T-cell (primary cell): ENCODE data around the gene USP3. TPM values are rescaled to one million over a fixed set of nuclear protein-coding genes. Genes with fewer than 3 reads are reported as not detected.
A peak's percentile ranks its signal among the peaks of the same experiment; 100 is the strongest.

Experiments used
- ATAC-seq, 4 experiments: fragments of 200-7000 bp in 3 of 4; fragments of 150-1000 bp in 1 of 4; cut with Tn5 transposase; replicated peaks in 1 of 4; 1 replicate in 3 of 4; 2 replicates in 1 of 4; pipeline ENCODE4 v1.10.0; 2021; ENCODE audit warnings: moderate library complexity in 3 of 4, mild to moderate bottlenecking in 2 of 4, moderate number of reproducible peaks in 1 of 4
- CTCF ChIA-PET, 2 donors: fragments of 300-600 bp; sonication (Branson Sonifier 250); formaldehyde crosslinking; loops; one replicate each; lab custom pipeline; 2022; ENCODE audit warnings: antibody characterized with exemption in 2 of 2; lab: Charles Lee
- POLR2A ChIA-PET, 2 donors: fragments of 300-600 bp; sonication (Branson Sonifier 250); formaldehyde crosslinking; loops; one replicate each; lab custom pipeline; 2022; ENCODE audit warnings: antibody characterized with exemption in 2 of 2; lab: Charles Lee
- DNase-seq, 35 experiments: peaks; one replicate each; pipeline versions ENCODE4 v3.0.0 to v3.0.0-alpha.2; 2013 to 2023
- H3K27ac ChIP-seq: one replicate; pipeline ENCODE4 v1.5.1; 2013; ENCODE audit warnings: low read length
- H3K27me3 ChIP-seq, 2 experiments: replicated peaks in 1 of 2; 1 replicate in 1 of 2; 2 replicates in 1 of 2; pipeline versions ENCODE4 v1.6.1 to v1.7.0; 2013; ENCODE audit warnings: low read length in 1 of 2, mixed read lengths in 1 of 2; ENCODE audit not compliant: control insufficient read depth in 2 of 2, insufficient read depth in 2 of 2; ENCODE audit errors: extremely low read depth in 1 of 2
- H3K36me3 ChIP-seq, 2 donors: 1 replicate in 1 of 2; 2 replicates in 1 of 2; pipeline versions ENCODE4 v1.6.1 to v1.7.0; 2013; ENCODE audit warnings: low read length in 1 of 2; ENCODE audit not compliant: control insufficient read depth in 2 of 2, insufficient read depth in 1 of 2; ENCODE audit errors: extremely low read depth in 1 of 2
- H3K4me1 ChIP-seq, 2 experiments: 1 replicate in 1 of 2; 2 replicates in 1 of 2; pipeline versions ENCODE4 v1.6.1 to v1.7.0; 2013; ENCODE audit warnings: low read length in 2 of 2, mixed read lengths in 1 of 2; ENCODE audit not compliant: insufficient read depth in 2 of 2, control insufficient read depth in 1 of 2; ENCODE audit errors: extremely low read depth in 1 of 2
- H3K4me3 ChIP-seq, 2 donors: 1 replicate in 1 of 2; 2 replicates in 1 of 2; pipeline versions ENCODE4 v1.5.1 to v1.7.0; 2013; ENCODE audit warnings: mild to moderate bottlenecking in 2 of 2, low read length in 1 of 2, moderate library complexity in 1 of 2; ENCODE audit not compliant: control insufficient read depth in 1 of 2; ENCODE audit errors: extremely low read depth in 1 of 2
- H3K9me3 ChIP-seq: 2 replicates; pipeline ENCODE4 v1.7.0; 2013
- H3K27ac Mint-ChIP-seq, 2 donors: one replicate each; pipeline ENCODE4 v1.8.0; 2020 to 2021; ENCODE audit warnings: mild to moderate bottlenecking in 2 of 2, mixed read lengths in 2 of 2
- H3K27me3 Mint-ChIP-seq, 2 donors: one replicate each; pipeline ENCODE4 v1.8.0; 2021 to 2022; ENCODE audit warnings: mixed read lengths in 2 of 2
- H3K36me3 Mint-ChIP-seq: one replicate; pipeline ENCODE4 v1.8.0; 2021; ENCODE audit warnings: mixed read lengths
- H3K4me1 Mint-ChIP-seq, 3 donors: one replicate each; pipeline ENCODE4 v1.8.0; 2020 to 2022; ENCODE audit warnings: mixed read lengths in 3 of 3, mild to moderate bottlenecking in 1 of 3
- H3K4me3 Mint-ChIP-seq, 3 donors: one replicate each; pipeline ENCODE4 v1.8.0; 2020 to 2022; ENCODE audit warnings: mild to moderate bottlenecking in 3 of 3, mixed read lengths in 3 of 3, moderate library complexity in 3 of 3
- H3K9me3 Mint-ChIP-seq, 3 donors: one replicate each; pipeline ENCODE4 v1.8.0; 2020 to 2022; ENCODE audit warnings: mixed read lengths in 3 of 3
- WGBS: methylation state at CpG from one replicate; pipeline ENCODE4 v1.1.5; 2013; ENCODE audit warnings: missing lambda C conversion rate; ENCODE audit not compliant: insufficient coverage; 5-methylcytosine and 5-hydroxymethylcytosine counted together
- total RNA-seq, 35 experiments: library from RNA in 6 of 35; stranded (reverse) in 6 of 35; fragments of 120-200 nt in 1 of 35; gene quantifications; one replicate each; pipeline versions ENCODE4 v1.2.1 to v1.2.4 and lab custom pipeline; 2013 to 2026

The USP3 gene
- total RNA-seq, 5 donors from 2014 or later (not counting 1 experiment from before 2014, with no cell fraction given), result 123 to 265 (median 130) TPM

- Mint-ChIP-seq H3K27me3 (no peaks in the 10 kb centered on the region), H3K4me1 (peaks cover 6 to 17% (median 7%) of the 10 kb centered on the region in 3 donors), H3K9me3 (no peaks in the 10 kb centered on the region), H3K27ac (peak overlapping the region; percentile 50 to 53), H3K4me3 (no peak overlapping the region), H3K36me3 (peaks cover 66% of the 10 kb centered on the region)
- Histone ChIP-seq H3K27me3 (no peaks in the 10 kb centered on the region), H3K27ac (no peak overlapping the region), H3K9me3 (no peaks in the 10 kb centered on the region), H3K36me3 (peaks cover 9 to 79% of the 10 kb centered on the region in 2 donors), H3K4me3 (no peak overlapping the region), H3K4me1 (no peaks in the 10 kb centered on the region)
- WGBS, result 100% methylated on average over 1 of the region's 7 CpGs
- ATAC-seq (no peak), DNase-seq (no peak)
- POLR2A ChIA-PET, result interaction anchor here (0.6 kb wide), 2 partner anchors 42 to 58 kb away, joined by 8 read pairs; no protein-coding TSS in a partner anchor
- CTCF ChIA-PET, result interaction anchor here (0.6 to 1.9 kb wide), 3 partner anchors 10 to 107 kb away, joined by 3 to 4 read pairs (median 3); no protein-coding TSS in a partner anchor
These were observed 68.5 kb downstream of the USP3 start for GRCh38 chr15:63572749-63573464.

- H3K27ac Mint-ChIP-seq, result peak overlapping the region; percentile 50 to 53
- no peaks in the 10 kb centered on the region for H3K9me3 Mint-ChIP-seq
- ChIA-PET CTCF (interaction anchor here (0.9 to 1.9 kb wide), 2 partner anchors 10 to 107 kb away, joined by 3 to 4 read pairs; no protein-coding TSS in a partner anchor), POLR2A (interaction anchor here in 1 of 2 donors (0.7 kb wide), 1 partner anchor 116 kb away, joined by 4 read pairs; no protein-coding TSS in a partner anchor)
- Histone ChIP-seq H3K27ac (no peak overlapping the region), H3K9me3 (no peaks in the 10 kb centered on the region), H3K4me3 (no peak overlapping the region), H3K36me3 (peaks cover 9 to 75% of the 10 kb centered on the region in 2 donors), H3K4me1 (no peaks in the 10 kb centered on the region), H3K27me3 (no peaks in the 10 kb centered on the region)
- H3K36me3 Mint-ChIP-seq, result peaks cover 63% of the 10 kb centered on the region
- H3K27me3 Mint-ChIP-seq, result no peaks in the 10 kb centered on the region
- peaks cover 6 to 15% (median 7%) of the 10 kb centered on the region in 3 donors for H3K4me1 Mint-ChIP-seq
- no peak for DNase-seq
- H3K4me3 Mint-ChIP-seq, result no peak overlapping the region
- ATAC-seq, result no peak
These were observed 69.1 kb downstream of the USP3 start for GRCh38 chr15:63573533-63573932.

GRCh38 chr15:63575312-63575711 is 70.9 kb downstream of the USP3 start:
- no peaks in the 10 kb centered on the region for H3K9me3 Mint-ChIP-seq
- DNase-seq (no peak), ATAC-seq (no peak)
- ChIA-PET POLR2A (interaction anchor here (0.6 to 0.7 kb wide), 8 partner anchors 11 to 1123 kb away, joined by 3 to 12 read pairs (median 8); no protein-coding TSS in a partner anchor), CTCF (no interaction called here)
- H3K36me3 Mint-ChIP-seq, result peaks cover 55% of the 10 kb centered on the region
- Histone ChIP-seq H3K27ac (no peak overlapping the region), H3K27me3 (no peaks in the 10 kb centered on the region), H3K4me1 (no peaks in the 10 kb centered on the region), H3K9me3 (no peaks in the 10 kb centered on the region), H3K36me3 (peaks cover 9 to 66% of the 10 kb centered on the region in 2 donors), H3K4me3 (no peak overlapping the region)
- no peaks in the 10 kb centered on the region for H3K27me3 Mint-ChIP-seq
- no CpG with 5 or more reads among the region's 1 CpG for WGBS
- peak overlapping the region in 1 of 2 donors; percentile 29 for H3K27ac Mint-ChIP-seq
- H3K4me3 Mint-ChIP-seq, result no peak overlapping the region
- H3K4me1 Mint-ChIP-seq, result peaks cover 7 to 14% (median 14%) of the 10 kb centered on the region in 3 donors

GRCh38 chr15:63576441-63576840 is 72.0 kb downstream of the USP3 start:
- H3K4me1 Mint-ChIP-seq, result peaks cover 6 to 20% (median 11%) of the 10 kb centered on the region in 3 donors
- ATAC-seq (no peak), DNase-seq (no peak)
- H3K27ac Mint-ChIP-seq, result peak overlapping the region; percentile 32 to 74
- Histone ChIP-seq H3K27ac (no peak overlapping the region), H3K36me3 (peaks cover 9 to 61% of the 10 kb centered on the region in 2 donors), H3K4me3 (no peak overlapping the region), H3K27me3 (no peaks in the 10 kb centered on the region), H3K9me3 (no peaks in the 10 kb centered on the region), H3K4me1 (no peaks in the 10 kb centered on the region)
- ChIA-PET POLR2A (no interaction called here), CTCF (interaction anchor here in 1 of 2 donors (1.0 kb wide), 1 partner anchor 34 kb away, joined by 3 read pairs; no protein-coding TSS in a partner anchor)
- WGBS, result 100% methylated on average over 4 of the region's 6 CpGs
- no peaks in the 10 kb centered on the region for H3K27me3 Mint-ChIP-seq
- H3K4me3 Mint-ChIP-seq, result no peak overlapping the region
- peaks cover 55% of the 10 kb centered on the region for H3K36me3 Mint-ChIP-seq
- H3K9me3 Mint-ChIP-seq, result no peaks in the 10 kb centered on the region

- H3K9me3 ChIP-seq, result no peaks in the 10 kb centered on the region
- H3K4me3 Mint-ChIP-seq, result no peak overlapping the region
- ATAC-seq (no peak), DNase-seq (no peak)
- H3K27me3 ChIP-seq, result no peaks in the 10 kb centered on the region
- peaks cover 6 to 50% of the 10 kb centered on the region in 2 donors for H3K36me3 ChIP-seq
- peaks cover 13 to 31% (median 20%) of the 10 kb centered on the region in 3 donors for H3K4me1 Mint-ChIP-seq
- H3K27ac ChIP-seq, result no peak overlapping the region
- H3K27ac Mint-ChIP-seq, result peak overlapping the region; percentile 50 to 75
- H3K4me1 ChIP-seq, result no peaks in the 10 kb centered on the region
- H3K9me3 Mint-ChIP-seq, result peaks cover 0 to 8% (median 0%) of the 10 kb centered on the region in 3 donors
- ChIA-PET POLR2A (interaction anchor here in 1 of 2 donors (0.5 kb wide), 1 partner anchor 545 kb away, joined by 3 read pairs; no protein-coding TSS in a partner anchor), CTCF (interaction anchor here in 1 of 2 donors (0.6 kb wide), 1 partner anchor 28 kb away, joined by 3 read pairs; no protein-coding TSS in a partner anchor)
- H3K4me3 ChIP-seq, result no peak overlapping the region
- no peaks in the 10 kb centered on the region for H3K27me3 Mint-ChIP-seq
- H3K36me3 Mint-ChIP-seq, result peaks cover 50% of the 10 kb centered on the region
These were observed 77.8 kb downstream of the USP3 start for GRCh38 chr15:63582179-63582578.

GRCh38 chr15:63582718-63583426 is 78.5 kb downstream of the USP3 start:
- Mint-ChIP-seq H3K9me3 (peaks cover 0 to 8% (median 0%) of the 10 kb centered on the region in 3 donors), H3K27ac (peak overlapping the region; percentile 50 to 75), H3K27me3 (no peaks in the 10 kb centered on the region), H3K36me3 (peaks cover 50% of the 10 kb centered on the region), H3K4me1 (peaks cover 13 to 31% (median 20%) of the 10 kb centered on the region in 3 donors), H3K4me3 (no peak overlapping the region)
- POLR2A ChIA-PET, result interaction anchor here in 1 of 2 donors (0.5 to 0.6 kb wide), 3 partner anchors 14 to 317 kb away, joined by 3 to 4 read pairs (median 3); no protein-coding TSS in a partner anchor
- ATAC-seq (peak in 1 of 4 experiments; percentile 25), DNase-seq (no peak)
- H3K4me3 ChIP-seq, result no peak overlapping the region
- H3K27ac ChIP-seq, result no peak overlapping the region
- no peaks in the 10 kb centered on the region for H3K27me3 ChIP-seq
- H3K9me3 ChIP-seq, result no peaks in the 10 kb centered on the region
- 86% methylated on average over 1 of the region's 2 CpGs for WGBS
- H3K36me3 ChIP-seq, result peaks cover 0 to 49% of the 10 kb centered on the region in 2 donors
- H3K4me1 ChIP-seq, result no peaks in the 10 kb centered on the region
- CTCF ChIA-PET, result interaction anchor here in 1 of 2 donors (0.6 to 0.9 kb wide), 3 partner anchors 27 to 116 kb away, joined by 3 to 4 read pairs (median 3); no protein-coding TSS in a partner anchor
